Amniotic stem cell (primary cell): ENCODE results near the gene TSNAX.
"Not testable (repeated sequence)": the region's sequence is repeated elsewhere in the genome, so short reads cannot be mapped to it uniquely, and the experiment has no call there.

Experiments used
- DNase-seq: peaks from one replicate; lab custom pipeline; 2025; lab: John Stamatoyannopoulos, UW

The TSNAX gene

GRCh38 chr1:231561647-231562383, 33.3 kb downstream of the TSNAX start:
- DNase-seq = no peak

DNA sequence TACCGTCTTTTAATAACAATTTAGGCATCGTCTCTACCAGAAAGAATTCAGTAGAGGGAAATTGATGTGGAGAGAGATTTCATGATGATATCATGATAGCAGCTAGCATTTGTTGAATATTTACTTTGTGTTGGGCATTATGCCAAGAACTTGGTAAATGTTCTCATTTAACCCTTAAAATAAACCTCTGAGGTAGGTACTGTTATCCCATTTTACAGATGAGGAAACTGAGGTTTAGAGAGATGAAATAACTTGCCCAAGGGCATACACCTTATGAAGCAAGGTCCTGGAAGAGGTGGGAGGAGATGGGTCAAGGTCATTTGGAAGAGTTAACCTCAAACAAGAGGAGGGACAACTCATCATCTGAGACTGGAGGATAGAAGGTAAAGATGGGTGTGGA, 34.8 kb downstream of the TSNAX start:
- no peak for DNase-seq

- no peak for DNase-seq
Observed at GRCh38 chr1:231564373-231564772, 35.9 kb downstream of the TSNAX start.

GRCh38 chr1:231566496-231566895, 38.0 kb downstream of the TSNAX start:
- DNase-seq = no peak

DNA sequence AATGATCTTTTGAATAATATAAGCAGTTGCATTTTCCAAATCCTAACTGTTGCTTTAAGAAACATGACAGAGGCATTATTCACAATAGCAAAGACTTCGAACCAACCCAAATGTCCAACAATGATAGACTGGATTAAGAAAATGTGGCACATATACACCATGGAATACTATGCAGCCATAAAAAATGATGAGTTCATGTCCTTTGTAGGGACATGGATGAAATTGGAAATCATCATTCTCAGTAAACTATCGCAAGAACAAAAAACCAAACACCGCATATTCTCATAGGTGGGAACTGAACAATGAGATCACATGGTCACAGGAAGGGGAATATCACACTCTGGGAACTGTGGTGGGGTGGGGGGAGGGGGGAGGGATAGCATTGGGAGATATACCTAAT, 41.8 kb downstream of the TSNAX start:
- DNase-seq = not testable (repeated sequence)

DNA sequence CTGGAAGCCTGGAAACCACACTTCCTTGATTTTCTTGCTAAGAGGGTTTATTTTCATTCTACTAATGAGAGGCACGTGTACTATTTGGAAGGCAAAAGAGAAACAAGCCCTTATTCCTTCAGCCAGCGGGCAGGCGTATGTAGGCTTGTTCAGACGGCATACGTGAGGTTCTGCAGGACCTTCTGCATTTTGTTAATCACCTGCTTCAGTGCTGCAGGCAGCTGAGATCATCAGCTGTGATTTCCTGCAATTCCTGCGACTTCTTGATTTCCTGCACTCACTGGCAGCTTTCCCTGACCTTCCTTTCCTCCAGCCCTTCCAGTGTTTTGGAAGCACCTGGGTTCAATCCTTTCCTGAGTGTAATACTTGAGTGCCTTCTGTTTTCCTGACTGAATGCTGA, 43.4 kb downstream of the TSNAX start:
- DNase-seq = no peak

DNA sequence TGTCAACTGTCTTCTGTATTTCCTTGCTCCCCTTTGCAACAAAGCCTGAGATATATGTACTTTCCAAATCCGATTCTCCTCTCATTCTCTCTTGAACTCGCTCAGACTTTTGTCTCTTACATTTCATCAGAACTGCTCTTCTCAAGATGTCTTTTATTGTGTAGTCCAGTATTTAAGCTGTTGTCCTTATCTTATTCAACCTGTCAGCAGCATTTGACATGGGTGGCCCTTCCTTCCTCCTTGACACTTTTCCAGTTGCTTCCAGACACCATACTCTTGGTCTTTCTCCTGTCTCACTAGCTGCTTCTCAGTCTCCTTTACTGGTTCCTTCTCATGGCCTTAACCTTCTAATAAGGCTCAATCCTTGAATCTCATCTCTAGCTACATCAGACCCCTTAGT, 47.0 kb downstream of the TSNAX start:
- no peak for DNase-seq

DNA sequence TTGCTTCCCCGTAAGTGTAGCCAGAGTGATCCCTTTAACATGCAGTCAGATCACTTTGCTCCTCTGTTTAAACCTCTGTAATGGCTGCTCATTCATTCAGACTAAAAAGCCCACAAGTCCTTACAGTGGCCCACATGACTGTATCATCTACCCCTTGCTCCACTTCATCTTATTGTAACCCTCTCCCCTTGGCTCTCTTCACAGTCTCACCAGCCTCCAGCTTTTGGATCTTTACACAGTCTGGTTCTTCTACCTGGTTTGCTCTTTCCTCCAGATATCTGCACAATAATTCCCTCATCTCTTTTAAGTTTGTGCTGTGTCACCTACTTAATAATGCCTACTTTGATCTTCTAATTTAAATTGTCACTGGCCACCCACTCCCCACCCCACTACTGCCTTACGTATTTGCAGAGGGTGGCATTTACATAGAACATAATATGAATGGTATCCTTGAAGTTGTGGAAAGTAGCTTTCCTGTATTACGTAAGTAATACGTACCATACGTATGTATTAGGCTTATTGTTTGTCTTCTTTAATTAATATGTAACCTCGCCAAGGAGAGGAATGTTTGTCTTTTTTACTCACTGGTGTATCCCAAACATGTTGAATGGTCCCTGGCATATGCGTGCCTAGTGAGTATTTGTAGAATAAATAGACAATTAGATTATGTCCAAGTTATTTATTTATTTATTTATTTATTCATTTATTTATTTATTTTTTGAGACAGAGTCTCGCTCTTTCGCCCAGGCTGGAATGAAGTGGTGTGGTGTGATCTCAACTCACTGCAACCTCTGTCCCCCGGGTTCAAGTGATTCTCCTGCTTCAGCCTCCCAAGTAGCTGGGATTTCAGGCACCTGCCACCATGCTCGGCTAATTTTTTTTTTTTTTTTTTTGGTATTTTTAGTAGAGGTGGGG, 48.6 kb downstream of the TSNAX start:
- DNase-seq = no peak

GRCh38 chr1:231580874-231581273, 52.4 kb downstream of the TSNAX start:
- no peak for DNase-seq

GRCh38 chr1:231581859-231582258, 53.4 kb downstream of the TSNAX start:
- no peak for DNase-seq

- no peak for DNase-seq
Observed at GRCh38 chr1:231583376-231583775, 54.9 kb downstream of the TSNAX start.

DNA sequence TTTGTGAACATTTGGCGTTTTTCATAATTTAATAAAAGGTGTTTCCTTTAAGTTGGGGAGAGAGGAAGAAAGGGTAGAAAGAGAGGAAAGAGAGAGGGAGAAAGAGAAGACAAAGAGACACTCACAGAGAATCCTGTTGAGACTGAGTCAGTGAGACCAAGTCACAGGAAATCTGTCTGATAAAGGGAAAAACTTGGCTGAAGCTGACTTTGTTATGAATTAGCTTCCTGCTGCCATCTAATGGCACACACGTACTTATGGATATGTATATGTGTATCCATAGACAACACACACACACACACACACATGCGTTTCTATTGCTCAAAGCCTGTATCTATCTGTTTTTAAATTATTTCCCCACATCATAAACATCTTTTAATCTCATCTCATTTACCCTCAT, 55.6 kb downstream of the TSNAX start:
- DNase-seq = peak; percentile 51

- DNase-seq = no peak
Observed at GRCh38 chr1:231584921-231585320, 56.5 kb downstream of the TSNAX start.

DNA sequence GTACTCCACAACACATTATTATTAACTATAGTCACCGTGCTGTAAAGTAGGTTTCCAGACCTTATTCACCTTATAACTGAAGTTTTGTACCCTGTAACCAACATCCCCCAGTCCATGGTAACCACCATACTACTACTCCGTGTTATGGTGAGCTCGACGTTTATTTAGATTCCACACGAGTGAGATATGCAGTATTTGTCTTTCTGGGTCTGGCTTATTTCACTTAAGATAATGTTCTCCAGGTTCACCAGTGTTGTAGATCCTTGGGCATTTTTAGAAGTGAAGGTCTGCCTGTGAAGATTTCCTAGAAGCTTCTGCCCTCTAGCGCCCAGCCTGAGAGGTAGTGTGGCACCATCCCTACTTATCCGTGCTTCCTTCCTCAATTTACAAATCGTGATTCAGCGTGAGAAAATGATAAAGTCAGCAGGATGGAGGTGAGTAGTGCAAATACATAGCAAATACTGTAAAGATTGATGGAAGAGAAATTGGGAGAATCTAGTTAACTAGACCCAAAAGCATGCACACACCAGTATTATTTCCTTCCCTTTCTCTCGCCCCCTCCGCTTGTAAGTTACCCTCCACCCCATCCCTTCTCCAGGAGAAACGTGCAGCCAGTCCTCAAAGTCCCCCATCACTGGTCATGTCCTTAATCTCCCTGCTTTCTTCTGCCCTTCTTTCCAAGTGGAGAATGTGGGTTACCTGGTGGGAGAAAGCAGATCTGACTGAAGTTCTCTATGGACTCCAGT, 62.2 kb downstream of the TSNAX start:
- DNase-seq = peak; percentile 56

DNA sequence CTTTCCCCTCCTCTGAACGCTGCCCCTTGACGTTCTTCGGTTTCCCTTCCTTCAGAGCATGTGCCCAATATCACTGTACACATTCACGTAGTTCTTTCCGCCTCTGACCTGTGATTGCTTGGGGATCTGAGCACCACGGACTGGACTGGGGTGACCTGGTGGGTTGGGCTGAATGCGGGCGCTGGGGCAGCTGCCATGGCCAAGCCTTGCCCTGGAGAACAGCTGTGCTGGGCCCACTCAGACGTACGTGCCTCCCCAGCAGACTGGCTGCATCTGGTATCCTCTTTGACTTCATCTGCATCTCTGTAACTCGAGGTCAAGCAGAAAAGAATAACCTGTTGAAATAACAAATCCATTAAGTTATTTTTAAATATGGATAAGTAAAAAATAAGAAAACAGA, 63.0 kb downstream of the TSNAX start:
- no peak for DNase-seq

GRCh38 chr1:231592809-231593208, 64.3 kb downstream of the TSNAX start:
- DNase-seq = no peak

DNA sequence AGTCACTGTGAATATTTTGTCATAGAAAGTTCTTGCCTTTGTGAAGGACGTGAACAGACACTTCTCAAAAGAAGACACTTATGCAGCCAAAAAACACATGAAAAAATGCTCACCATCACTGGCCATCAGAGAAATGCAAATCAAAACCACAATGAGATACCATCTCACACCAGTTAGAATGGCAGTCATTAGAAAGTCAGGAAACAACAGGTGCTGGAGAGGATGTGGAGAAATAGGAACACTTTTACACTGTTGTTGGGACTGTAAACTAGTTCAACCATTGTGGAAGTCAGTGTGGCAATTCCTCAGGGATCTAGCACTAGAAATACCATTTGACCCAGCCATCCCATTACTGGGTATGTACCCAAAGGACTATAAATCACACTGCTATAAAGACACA, 64.8 kb downstream of the TSNAX start:
- DNase-seq = not testable (repeated sequence)

DNA sequence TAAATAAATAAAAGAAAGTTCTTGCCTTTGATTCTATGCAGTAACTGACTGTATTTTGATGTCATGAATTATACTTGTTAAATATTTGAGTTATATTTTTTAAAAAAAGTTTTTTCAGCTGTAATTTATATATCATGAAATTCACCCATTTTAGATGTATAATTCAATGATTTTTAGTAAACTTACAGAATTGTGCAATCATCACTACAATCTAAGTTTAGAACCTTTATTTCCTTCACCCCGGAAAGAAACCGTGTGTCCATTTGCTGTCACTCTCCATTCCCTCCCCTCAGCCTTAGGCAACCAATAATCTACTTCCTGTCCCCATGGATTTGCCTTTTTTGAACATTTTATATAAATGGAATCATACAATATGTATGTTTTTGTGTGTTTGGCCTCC, 65.7 kb downstream of the TSNAX start:
- DNase-seq = no peak

DNA sequence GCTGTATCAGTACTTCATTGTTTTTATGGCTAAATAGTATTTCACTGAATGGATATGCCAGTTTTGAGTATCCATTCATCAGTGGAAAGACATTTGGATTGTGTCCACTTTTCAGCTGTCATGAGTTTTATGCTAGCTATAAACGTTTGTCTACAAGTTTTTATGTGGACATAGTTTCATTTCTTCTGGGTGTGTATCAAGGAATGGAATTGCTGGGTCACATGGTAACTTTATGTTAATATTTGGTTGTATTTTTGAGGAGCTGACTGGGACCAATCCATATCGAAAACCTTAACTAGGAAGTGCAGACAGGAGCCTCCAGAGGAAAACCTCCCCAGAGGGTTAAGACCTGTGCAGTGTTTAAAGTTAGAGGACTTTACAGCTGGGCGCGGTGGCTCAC, 66.3 kb downstream of the TSNAX start:
- no peak for DNase-seq

DNA sequence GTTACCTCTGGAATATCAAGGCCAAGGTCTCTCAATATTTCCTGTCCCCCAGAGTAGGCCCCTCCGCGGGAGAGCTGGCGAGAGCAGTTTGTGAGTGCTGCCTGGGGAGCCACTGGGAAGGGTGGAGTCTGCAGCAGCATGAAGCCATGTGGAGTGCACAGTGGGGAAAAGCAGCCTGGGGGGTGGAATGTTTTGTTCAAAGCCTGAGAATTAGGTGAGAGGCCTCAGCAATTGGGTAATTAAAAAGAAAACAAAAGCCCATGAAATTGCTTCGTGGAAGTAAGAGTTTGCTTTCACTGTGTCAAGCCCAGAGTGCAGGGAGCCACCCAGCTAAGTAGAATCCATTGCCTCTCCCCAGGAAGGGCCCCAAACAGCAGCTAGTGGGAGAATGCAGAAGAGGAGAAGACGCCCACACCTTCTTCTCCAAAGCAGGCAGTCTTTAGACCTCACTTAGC, 67.9 kb downstream of the TSNAX start:
- DNase-seq = no peak

DNA sequence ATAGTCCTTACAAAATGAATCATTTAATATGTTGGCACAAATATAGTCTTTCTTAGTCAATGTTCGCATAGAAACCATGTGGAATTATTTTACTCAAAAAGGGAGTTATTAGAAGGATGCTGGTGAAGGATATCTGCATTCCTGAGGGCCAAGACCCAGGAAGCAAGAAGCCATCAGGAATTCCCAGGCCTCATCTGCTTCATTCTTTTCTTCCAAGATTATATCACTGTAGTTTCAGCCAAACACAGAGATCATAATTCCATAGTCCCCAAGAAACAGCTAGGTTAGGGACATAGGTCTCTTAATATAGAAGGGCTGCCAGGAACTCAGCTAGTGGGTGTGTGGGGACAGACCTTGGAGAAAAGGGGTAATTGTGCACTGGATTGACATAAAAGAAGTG, 69.5 kb downstream of the TSNAX start:
- no peak for DNase-seq

DNA sequence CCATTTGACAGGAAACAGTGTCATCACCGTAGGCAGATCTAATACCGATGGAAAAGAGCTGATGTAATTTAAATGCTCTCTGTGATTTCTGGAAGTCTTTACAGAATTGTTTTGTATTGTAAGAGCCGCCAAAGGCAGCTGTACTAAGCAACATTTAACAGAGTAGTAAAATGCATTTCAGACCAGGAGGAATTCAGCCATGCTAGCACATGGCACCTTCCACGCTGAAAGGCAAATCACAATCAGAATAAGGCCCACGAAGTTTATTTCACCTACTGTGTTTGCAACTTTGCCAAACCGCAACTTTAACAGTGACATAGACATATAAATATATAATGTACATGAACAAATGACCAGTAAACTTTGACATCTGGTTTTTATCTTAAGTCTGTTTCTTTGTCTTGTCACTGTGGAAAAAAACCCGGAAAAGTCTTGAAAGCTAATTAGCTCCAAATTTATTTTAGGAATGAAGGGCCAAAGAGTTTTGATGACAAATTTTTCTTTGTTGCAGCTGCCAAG, 72.0 kb downstream of the TSNAX start:
- no peak for DNase-seq
